SIG-M5 treated with dmso at 0.1 percent for 504 hours (cell line): ENCODE data around the gene GDF10.

Source experiments
- DNase-seq: peaks from one replicate; lab custom pipeline; 2025; ENCODE audit not compliant: unreplicated experiment; lab: John Stamatoyannopoulos, UW

The GDF10 gene, protein sequence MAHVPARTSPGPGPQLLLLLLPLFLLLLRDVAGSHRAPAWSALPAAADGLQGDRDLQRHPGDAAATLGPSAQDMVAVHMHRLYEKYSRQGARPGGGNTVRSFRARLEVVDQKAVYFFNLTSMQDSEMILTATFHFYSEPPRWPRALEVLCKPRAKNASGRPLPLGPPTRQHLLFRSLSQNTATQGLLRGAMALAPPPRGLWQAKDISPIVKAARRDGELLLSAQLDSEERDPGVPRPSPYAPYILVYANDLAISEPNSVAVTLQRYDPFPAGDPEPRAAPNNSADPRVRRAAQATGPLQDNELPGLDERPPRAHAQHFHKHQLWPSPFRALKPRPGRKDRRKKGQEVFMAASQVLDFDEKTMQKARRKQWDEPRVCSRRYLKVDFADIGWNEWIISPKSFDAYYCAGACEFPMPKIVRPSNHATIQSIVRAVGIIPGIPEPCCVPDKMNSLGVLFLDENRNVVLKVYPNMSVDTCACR

GRCh38 chr10:47299611-47300428 is at the start of gene GDF10:
GDF10 (plus strand) TSS chr10:47300197; CDS start chr10:47300652, 455 bp downstream.
- DNase-seq = no peak

- DNase-seq = no peak
Observed at GRCh38 chr10:47252093-47252780, 47.8 kb upstream of the GDF10 start.

DNA sequence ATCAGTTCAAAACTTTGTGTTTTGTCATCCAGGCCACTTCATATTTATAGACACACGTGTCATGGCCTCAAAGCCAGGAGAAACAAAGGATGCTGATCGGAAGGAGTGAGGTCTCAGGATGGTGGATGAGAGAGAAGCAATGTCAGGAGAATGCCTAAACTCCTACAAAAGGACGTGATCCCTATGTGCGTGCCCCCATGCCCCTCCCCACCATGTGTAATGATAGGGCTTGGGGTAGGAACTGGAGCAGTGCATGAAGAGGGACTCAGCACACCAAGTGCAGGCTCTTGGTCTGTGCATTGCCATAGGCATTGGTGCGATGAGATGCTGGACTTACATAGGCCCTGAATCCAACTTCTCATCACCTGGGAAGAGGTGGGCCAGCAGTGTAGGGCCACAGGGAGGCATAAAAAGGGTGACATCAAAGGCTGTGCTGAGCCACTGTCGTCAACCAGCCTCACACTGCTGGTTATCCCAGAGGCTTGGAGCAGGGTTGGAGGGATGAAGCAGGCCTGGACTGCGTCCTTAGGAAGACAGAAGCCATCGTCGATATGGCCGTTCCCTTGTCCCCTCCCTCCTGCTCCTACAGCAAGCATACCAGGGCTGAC is 46.9 kb upstream of the GDF10 start:
- no peak for DNase-seq

- DNase-seq = no peak
Observed at GRCh38 chr10:47253651-47254375, 46.2 kb upstream of the GDF10 start.

- peak; percentile 69 for DNase-seq
Observed at GRCh38 chr10:47254611-47255010, 45.4 kb upstream of the GDF10 start.

DNA sequence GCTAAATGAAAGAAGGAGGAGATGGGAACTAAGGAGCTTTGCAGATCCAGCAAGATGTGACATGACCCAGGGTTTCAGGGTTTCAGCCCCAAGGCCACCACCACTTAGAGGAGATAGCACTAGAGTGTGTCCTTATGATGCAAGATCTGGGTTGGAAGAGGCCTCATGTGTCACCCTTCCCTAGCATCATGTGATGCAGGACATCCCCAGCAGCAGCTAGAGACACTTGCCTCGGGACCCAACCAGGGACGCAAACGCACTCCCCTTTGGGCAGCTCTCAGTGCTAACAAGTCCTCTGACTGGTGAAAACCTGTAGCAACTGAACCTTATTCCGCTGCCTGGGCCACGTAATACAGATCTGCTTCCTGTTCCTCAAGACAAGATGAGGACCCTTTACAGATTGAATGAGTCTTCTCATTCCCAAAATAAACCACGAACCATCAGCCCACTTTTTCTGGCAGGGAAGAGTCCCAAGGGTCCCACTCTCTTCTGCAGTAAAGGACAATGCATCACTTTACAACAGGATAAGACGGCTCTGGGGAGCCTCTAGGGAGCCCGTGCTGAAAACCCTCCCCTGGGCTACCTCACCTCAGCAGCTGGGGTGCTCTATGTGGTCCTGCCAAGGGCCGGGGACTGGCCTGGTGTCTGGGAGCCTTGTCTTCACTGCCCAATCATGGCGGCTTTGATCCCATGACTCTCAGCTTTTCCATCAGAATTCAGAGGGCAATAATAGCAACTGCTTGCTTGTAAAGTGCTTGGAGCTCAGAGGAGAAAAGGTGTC is 44.8 kb upstream of the GDF10 start:
- peak; percentile 91 for DNase-seq

- no peak for DNase-seq
Observed at GRCh38 chr10:47255866-47256265, 44.1 kb upstream of the GDF10 start.

- DNase-seq = no peak
Observed at GRCh38 chr10:47256751-47257336, 43.2 kb upstream of the GDF10 start.

DNA sequence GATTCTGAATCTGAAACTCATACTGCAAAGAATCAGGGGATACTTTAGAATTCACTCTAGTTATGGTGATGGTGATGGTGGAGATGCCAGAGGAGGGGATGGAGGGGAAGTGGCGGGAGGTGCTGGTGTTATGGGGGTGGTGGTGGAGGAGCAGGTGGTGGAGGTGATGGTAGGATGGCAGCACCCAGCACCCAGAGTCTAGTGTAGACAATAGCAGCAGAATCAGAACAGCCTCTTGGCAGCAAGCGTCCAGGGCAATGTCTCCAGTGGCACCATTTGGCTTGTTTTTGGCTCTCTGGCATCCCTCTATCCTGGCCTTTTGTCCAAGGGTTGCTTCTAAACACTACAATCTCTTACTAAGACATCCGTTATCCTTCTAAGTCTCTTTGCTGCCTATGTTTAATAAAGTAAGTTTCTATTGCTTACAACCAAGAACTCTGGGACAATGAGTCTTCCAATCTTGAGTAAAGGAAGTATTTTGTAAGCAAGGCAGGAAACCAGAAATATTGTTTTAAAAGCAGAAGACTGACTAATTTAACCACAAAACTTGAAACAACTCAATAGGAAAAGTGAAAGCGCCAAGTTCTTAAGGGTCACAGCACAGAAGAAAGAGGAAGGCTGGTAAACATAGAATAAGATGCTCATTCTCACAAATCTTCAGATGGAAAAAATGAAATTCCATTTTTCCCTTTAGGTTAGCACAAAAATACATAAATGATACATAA is 42.4 kb upstream of the GDF10 start:
- peak; percentile 94 for DNase-seq

- no peak for DNase-seq
Observed at GRCh38 chr10:47258921-47259320, 41.1 kb upstream of the GDF10 start.

- DNase-seq = no peak
Observed at GRCh38 chr10:47259466-47259865, 40.5 kb upstream of the GDF10 start.

- DNase-seq = no peak
Observed at GRCh38 chr10:47260505-47261111, 39.4 kb upstream of the GDF10 start.

GRCh38 chr10:47261121-47261520 is 38.9 kb upstream of the GDF10 start:
- peak; percentile 54 for DNase-seq

- no peak for DNase-seq
Observed at GRCh38 chr10:47261556-47261955, 38.4 kb upstream of the GDF10 start.

- no peak for DNase-seq
Observed at GRCh38 chr10:47262606-47263533, 37.1 kb upstream of the GDF10 start.

GRCh38 chr10:47264797-47265281 is 35.2 kb upstream of the GDF10 start:
- DNase-seq = peak; percentile 60

- no peak for DNase-seq
Observed at GRCh38 chr10:47266602-47267001, 33.4 kb upstream of the GDF10 start.
